ENCODE data around the gene CCDC12. TPM values are rescaled to one million over a fixed set of nuclear protein-coding genes. Genes with fewer than 3 reads are reported as not detected.

CCDC12 gene
- 31.0 and 37.7 TPM in 2 replicates for total RNA-seq (2014; rRNA removed; shearing (Covaris generic))

GRCh38 chr3:46976326-46977190 is at the start of gene CCDC12:
TSS of gene CCDC12 (minus strand) at chr3:46976745. CDS start at chr3:46976732, 13 bp downstream.
- in situ Hi-C loops (cut with HindIII; ENCODE audit: low sequenced_read_pairs), result no loop called here
- peak; percentile 99 for DNase-seq (ENCODE audit: low spot score)

- in situ Hi-C loops (cut with HindIII; ENCODE audit: low sequenced_read_pairs), result no loop called here
- no peak for DNase-seq (ENCODE audit: low spot score)
Observed at GRCh38 chr3:47024932-47025331, 48.4 kb upstream of the CCDC12 start.

GRCh38 chr3:47022641-47023071 is 46.1 kb upstream of the CCDC12 start:
- in situ Hi-C loops (cut with HindIII; ENCODE audit: low sequenced_read_pairs), result no loop called here

GRCh38 chr3:47020311-47020710 is 43.8 kb upstream of the CCDC12 start:
- in situ Hi-C loops (cut with HindIII; ENCODE audit: low sequenced_read_pairs), result no loop called here
- no peak for DNase-seq (ENCODE audit: low spot score)

More at GRCh38 chr3:47022641-47023071, 46.1 kb upstream of the CCDC12 start:
- peak; percentile 66 for DNase-seq (ENCODE audit: low spot score)

- in situ Hi-C loops (cut with HindIII; ENCODE audit: low sequenced_read_pairs), result no loop called here
Observed at GRCh38 chr3:47019201-47019600, 42.7 kb upstream of the CCDC12 start.

GRCh38 chr3:47018269-47018611 is 41.7 kb upstream of the CCDC12 start:
- in situ Hi-C loops (cut with HindIII; ENCODE audit: low sequenced_read_pairs), result no loop called here
- no peak for DNase-seq (ENCODE audit: low spot score)

More at GRCh38 chr3:47019201-47019600, 42.7 kb upstream of the CCDC12 start:
- no peak for DNase-seq (ENCODE audit: low spot score)

GRCh38 chr3:47017504-47018268 is 41.1 kb upstream of the CCDC12 start:
- in situ Hi-C loops (cut with HindIII; ENCODE audit: low sequenced_read_pairs), result no loop called here
- no peak for DNase-seq (ENCODE audit: low spot score)

- in situ Hi-C loops (cut with HindIII; ENCODE audit: low sequenced_read_pairs), result no loop called here
- DNase-seq (ENCODE audit: low spot score), result no peak
Observed at GRCh38 chr3:47016934-47017435, 40.4 kb upstream of the CCDC12 start.

GRCh38 chr3:47016086-47016933 is 39.8 kb upstream of the CCDC12 start:
- in situ Hi-C loops (cut with HindIII; ENCODE audit: low sequenced_read_pairs), result no loop called here
- DNase-seq (ENCODE audit: low spot score), result no peak

- no peak for DNase-seq (ENCODE audit: low spot score)
- in situ Hi-C loops (cut with HindIII; ENCODE audit: low sequenced_read_pairs), result no loop called here
Observed at GRCh38 chr3:47015151-47015550, 38.6 kb upstream of the CCDC12 start.

- in situ Hi-C loops (cut with HindIII; ENCODE audit: low sequenced_read_pairs), result no loop called here
- no peak for DNase-seq (ENCODE audit: low spot score)
Observed at GRCh38 chr3:47014036-47014435, 37.5 kb upstream of the CCDC12 start.

- in situ Hi-C loops (cut with HindIII; ENCODE audit: low sequenced_read_pairs), result no loop called here
- DNase-seq (ENCODE audit: low spot score), result no peak
Observed at GRCh38 chr3:47013231-47013630, 36.7 kb upstream of the CCDC12 start.

GRCh38 chr3:47012342-47013230 is 36.0 kb upstream of the CCDC12 start:
- in situ Hi-C loops (cut with HindIII; ENCODE audit: low sequenced_read_pairs), result no loop called here
- peak; percentile 97 for DNase-seq (ENCODE audit: low spot score)

GRCh38 chr3:47011371-47011770 is 34.8 kb upstream of the CCDC12 start:
- in situ Hi-C loops (cut with HindIII; ENCODE audit: low sequenced_read_pairs), result no loop called here

GRCh38 chr3:47010910-47011309 is 34.4 kb upstream of the CCDC12 start:
- in situ Hi-C loops (cut with HindIII; ENCODE audit: low sequenced_read_pairs), result no loop called here

More at GRCh38 chr3:47011371-47011770, 34.8 kb upstream of the CCDC12 start:
- no peak for DNase-seq (ENCODE audit: low spot score)

GRCh38 chr3:47010111-47010712 is 33.7 kb upstream of the CCDC12 start:
- in situ Hi-C loops (cut with HindIII; ENCODE audit: low sequenced_read_pairs), result no loop called here
- peak; percentile 62 for DNase-seq (ENCODE audit: low spot score)

More at GRCh38 chr3:47010910-47011309, 34.4 kb upstream of the CCDC12 start:
- no peak for DNase-seq (ENCODE audit: low spot score)

GRCh38 chr3:47009225-47010110 is 32.9 kb upstream of the CCDC12 start:
- in situ Hi-C loops (cut with HindIII; ENCODE audit: low sequenced_read_pairs), result no loop called here
- DNase-seq (ENCODE audit: low spot score), result peak; percentile 80

All from G401 (cell line).